IPS-NIHi11 (cell line): ENCODE data around the gene CTSE.
"Not testable (repeated sequence)": the region's sequence is repeated elsewhere in the genome, so short reads cannot be mapped to it uniquely, and the experiment has no call there.

Source experiments
- DNase-seq: peaks from one replicate; pipeline ENCODE4 v3.0.0; 2012; ENCODE audit warnings: mixed read lengths, low spot score

CTSE gene

DNA sequence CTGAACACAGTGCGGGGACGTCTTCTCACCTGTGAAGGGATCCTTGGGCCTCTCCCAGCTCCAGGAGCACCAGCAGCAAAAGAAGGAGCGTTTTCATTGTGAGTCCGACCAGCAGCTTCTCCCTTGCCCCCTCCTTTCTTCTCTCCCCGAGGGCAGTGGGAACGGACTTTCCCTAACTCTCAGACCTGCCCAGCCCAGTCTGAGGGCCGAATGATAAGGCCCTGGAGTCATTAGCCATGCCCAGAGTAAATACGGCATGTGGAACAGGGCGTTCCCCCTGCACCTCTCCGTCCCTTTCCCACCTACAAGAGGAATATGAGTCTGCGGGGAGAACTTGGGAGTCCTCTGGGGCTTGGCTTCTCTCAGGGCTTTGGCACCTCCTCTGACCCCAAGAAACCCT, at the start of gene CTSE:
CTSE (minus strand) TSS at position 201 of the 400 bp plus-strand sequence; CDS start at position 97, 104 bp downstream.
- DNase-seq, result no peak

DNA sequence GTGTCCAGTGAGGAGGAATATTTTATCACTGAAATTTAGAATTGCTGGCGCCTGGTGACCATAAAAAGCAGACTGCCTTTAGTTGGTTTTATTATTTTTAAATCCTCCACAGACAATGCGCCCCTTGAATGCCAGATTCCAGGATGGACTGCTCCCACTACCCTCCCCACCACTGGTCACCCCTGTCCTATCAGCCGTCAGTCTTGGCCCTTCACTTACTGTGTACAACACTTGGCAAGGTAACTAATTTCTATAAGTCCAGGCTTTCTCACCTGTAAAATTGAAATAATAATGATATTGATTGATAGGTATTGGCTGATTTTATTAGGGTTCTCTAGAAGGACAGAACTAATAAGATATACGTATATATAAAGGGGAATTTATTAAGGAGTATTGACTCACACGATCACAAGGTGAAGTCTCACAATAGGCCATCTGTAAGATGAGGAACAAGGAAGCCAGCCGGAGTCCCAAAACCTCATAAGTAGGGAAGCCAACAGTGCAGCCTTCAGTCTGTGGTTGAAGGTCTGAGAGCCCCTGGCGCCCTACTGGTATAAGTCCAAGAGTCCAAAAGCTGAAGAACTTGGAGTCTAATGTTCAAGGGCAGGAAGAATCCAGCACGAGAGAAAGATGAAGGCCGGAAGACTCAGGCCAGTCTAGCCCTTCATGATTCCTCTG, 47.1 kb upstream of the CTSE start:
- DNase-seq, result no peak

DNA sequence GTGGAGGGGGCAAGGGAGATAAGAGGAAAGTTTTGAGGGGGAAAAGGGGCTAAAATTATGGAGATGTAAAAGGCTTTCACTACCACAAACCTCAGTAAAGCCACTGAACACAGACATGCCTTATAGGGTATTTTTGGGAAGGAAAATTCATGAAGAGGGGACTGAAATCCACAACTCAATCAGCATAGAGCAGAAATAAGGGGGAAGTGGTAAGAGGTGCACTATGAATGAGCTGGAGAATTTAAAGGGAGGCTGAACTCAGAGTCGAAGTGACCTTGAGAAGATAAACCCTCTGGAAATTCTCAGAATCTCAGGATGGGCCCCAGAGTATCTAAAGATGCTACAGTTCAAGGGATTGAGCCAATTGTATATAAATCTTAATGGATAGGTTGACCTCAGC, 44.6 kb upstream of the CTSE start:
- no peak for DNase-seq

DNA sequence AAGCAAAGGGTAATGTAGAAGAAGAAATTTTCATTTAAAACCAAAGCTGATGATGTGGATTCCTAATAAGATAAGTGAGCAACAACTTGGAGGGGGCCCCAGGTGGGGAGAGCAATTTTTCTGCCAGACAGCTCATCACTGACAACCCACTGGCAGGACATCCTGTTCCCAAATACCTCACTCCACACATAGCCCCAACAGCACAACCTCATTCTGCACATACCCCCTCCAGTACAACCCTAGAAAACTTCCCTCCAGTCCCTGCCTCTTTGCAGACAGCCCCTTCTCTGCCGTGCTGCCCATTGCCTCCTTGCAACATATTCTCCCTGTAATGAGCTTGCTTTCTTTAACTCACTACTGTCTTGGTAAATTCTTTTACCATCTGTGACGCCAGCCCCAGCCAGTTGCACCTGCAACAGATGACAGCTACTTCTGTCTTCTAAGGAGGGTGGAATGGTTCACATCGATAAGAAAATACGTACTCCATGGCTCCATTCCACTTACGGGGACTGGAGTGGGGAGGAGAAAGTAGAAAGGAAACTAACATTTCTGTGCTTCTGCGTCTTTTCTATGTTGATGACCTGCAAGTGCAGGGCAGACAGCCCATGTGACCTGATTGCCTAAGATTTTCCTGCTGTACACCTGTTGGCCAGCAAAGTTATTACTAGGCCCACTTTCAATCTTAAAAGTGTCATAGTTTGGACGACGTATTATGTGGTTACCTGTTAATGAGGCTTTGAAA, 44.0 kb upstream of the CTSE start:
- DNase-seq, result no peak

DNA sequence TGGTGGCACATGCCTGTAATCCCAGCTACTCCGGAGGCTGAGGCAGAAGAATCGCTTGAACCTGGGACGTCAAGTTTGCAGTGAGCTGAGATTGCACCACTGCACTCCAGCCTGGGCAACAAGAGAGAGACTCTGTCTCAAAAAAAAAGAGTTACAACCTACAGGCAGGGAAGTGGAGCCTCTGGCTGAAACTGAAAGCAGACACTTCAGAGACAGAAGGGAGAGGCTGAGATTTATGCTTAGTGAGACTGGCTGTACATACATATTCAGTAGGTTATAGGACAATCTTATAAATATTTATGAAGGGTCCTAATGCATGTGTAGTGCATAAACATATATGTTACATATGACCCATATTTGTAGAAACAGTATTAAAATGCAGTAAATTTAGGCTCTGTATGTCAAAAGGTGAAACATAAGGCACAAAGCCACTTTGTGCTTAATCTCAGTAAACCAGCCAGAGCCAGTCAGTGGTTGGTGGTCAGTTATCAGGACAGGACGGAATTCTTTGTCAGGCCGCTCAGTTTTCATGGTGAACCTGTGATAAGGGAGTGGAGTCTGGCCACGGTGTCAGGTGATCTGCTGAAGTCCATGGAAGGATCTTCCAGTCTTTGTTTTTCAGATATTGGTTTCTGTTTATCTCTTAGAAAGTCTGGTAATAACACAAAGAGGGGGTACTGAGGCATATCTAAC, 42.9 kb upstream of the CTSE start:
- DNase-seq, result no peak

DNA sequence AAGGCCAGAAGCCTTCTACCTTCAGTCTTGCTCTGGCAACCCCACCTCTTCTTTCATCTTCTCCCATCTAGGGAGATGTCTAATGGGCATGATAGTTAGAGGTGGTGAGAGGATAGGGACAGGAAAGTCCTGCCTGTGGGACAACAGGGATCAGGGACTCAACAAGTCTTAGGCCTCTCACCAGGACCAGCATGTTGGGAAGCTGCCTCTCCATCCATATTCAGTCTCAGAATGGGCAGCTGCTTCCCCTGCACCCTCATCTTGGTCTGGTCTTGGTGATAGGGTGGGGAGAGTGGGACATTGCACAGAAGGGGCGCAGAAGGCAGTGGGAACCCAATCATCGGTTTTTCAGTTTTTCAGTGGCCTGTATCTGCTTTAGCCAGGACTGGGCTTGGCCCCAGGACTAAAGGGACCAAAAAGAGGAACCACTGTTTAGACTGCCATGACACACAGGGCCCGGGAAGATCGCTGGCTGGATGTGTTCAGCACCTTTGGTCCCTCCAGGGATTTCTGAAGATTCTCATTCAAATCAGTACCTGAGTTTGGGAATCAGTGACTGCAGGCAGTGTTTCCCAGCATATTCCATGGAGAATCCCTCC, 42.0 kb upstream of the CTSE start:
- DNase-seq, result no peak

DNA sequence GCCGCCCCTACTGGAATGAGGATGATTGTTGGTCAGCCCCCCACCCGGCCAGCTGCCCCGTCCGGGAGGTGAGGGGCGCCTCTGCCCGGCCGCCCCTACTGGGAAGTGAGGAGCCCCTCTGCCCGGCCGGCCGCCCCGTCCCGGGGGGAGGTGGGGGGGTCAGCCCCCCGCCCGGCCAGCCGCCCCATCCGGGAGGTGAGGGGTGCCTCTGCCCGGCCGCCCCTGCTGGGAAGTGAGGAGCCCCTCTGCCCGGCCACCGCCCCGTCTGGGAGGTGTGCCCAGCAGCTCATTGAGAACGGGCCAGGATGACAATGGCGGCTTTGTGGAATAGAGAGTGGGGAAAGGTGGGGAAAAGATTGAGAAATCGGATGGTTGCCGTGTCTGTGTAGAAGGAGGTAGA, 40.8 kb upstream of the CTSE start:
- DNase-seq, result not testable (repeated sequence)

DNA sequence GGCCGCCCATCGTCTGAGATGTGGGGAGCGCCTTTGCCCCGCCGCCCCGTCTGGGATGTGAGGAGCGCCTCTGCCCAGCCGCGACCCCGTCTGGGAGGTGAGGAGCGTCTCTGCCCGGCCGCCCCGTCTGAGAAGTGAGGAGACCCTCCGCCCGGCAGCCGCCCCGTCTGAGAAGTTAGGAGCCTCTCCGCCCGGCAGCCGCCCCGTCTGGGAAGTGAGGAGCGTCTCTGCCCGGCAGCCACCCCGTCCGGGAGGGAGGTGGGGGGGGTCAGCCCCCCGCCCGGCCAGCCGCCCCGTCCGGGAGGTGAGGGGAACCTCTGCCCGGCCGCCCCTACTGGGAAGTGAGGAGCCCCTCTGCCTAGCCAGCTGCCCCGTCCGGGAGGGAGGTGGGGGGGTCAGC, 40.3 kb upstream of the CTSE start:
- DNase-seq, result not testable (repeated sequence)

DNA sequence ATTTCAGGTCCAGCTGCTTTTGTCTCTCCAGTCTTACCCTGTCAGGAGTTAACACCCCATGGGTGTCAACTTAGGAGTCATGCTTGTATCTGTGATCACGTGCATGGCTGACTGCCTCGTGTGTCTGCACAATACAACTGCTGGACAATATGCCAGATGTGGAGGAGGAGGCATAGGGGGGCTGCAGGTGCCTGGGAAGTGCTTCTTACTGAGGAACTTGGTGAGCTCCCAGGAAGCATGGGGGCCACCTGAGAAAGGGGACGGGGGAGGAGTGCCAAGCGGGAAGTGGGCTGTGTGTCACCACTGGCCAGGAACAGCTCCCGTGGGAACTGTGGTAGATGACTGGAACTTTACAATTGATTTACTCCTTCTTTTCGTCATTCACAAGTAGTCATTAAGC, 38.8 kb upstream of the CTSE start:
- no peak for DNase-seq

DNA sequence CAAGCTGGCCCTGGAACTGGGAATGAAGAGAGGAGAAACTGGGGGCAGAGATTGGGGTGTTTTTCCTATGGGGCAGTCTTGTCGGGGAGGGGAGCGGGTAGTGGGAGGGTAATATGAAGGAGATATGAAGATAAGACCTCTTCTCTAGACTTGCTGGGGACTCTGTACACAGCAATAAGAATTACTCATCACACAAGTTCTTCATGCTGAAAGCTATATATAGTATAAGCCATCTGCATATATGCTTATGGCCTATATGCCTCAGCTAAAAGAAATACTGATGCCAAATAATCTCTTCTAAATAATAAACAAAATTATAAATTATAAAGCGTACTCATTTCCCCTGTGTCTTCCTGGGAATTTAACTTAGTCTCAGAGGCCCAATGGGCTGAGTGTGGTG, 37.1 kb upstream of the CTSE start:
- no peak for DNase-seq

DNA sequence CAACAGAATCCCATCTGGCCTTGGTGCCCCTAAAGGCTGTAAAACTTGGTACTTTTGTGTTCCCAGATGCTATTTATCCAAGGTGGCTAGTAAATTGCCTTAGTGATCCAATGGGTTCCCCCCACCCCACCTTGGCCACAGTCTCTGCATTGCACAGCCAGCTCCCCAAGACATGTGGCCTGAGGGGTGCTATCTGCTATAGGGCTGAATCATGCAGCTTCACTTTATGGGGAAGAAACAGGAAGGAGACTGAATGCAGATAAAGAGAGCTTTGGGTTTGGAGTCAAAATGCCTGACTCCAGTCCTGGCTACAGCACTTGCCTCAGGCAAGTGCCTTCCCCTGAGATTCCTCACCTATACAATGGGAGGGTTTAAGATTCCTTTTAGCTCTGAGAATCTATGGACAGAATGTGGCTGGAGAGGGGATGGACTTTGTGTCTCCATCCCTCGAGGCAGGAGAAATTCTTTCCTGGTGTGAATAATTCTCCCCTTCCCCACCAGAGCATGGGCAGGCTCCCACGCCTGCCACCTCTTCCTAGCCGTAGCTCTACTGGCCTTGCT, 35.7 kb upstream of the CTSE start:
- DNase-seq, result no peak

DNA sequence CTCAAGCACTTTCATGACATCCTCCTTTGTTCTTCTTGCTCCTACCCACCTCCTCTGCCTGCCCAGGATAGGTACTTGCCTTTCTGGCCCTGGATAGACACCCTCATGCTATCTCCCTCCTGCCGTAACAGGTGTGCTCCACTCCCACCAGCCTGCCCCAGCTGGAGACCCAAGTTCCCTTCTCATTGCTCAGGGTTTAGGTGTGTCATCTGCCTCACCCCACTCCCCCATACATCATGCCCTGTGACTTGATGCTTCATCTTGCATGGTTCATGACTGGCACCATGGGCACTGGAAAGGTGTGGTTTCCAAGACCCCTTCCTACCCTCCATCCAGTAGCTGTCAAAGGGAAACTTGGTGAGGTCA, 35.2 kb upstream of the CTSE start:
- no peak for DNase-seq

DNA sequence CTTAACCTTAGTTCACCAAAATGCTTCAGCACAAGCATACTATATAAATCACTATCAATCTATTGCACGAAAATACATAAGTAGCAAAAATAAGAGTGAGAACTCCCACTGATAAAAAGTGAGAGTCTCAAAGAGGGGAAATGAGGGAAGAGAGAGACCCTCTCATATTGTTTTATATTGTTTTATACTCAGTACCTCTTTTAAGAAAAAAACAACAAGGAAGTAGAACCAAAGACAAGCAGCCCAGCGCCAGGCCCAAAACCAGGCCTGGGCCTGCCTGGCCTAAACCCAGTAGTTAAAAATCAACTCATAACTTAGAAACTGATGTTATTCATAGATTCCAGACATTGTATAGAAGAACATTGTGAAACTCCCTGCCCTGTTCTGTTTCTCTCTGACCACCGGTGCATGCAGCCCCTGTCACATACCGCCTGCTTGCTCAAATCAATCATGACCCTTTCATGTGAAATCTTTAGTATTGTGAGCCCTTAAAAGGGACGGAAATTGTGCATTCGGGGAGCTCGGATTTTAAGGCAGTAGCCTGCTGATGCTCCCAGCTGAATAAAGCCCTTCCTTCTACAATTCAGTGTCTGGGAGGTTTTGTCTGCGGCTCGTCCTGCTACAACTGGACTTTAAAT, 34.7 kb upstream of the CTSE start:
- not testable (repeated sequence) for DNase-seq

DNA sequence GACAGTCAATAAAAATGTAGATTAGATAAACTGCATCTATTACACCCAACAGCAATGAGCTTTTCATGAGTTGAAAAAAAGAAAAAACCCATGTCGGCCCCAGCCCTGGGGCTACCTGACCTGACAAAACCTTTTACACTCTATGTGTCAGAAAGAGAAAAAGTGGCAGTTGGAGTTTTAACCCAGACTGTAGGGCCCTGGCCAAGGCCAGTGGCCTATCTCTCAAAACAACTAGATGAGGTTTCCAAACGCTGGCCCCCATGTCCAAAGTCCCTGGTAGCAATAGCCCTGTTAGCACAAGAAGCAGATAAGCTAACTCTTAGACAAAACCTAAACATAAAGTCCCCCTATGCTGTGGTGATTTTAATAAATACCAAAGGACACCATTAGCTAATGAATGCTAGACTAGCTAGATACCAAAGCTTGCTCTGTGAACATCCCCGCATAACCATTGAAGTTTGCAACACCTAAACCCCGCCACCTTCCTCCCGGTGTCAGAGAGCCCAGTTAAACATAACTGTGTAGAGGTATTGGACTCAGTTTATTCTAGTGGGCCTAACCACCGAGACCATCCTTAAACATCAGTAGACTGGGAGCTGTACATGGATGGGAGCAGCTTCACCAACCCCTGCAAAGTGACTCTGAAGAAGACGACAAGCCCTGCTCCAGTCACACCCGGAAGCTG, 32.1 kb upstream of the CTSE start:
- DNase-seq, result not testable (repeated sequence)

DNA sequence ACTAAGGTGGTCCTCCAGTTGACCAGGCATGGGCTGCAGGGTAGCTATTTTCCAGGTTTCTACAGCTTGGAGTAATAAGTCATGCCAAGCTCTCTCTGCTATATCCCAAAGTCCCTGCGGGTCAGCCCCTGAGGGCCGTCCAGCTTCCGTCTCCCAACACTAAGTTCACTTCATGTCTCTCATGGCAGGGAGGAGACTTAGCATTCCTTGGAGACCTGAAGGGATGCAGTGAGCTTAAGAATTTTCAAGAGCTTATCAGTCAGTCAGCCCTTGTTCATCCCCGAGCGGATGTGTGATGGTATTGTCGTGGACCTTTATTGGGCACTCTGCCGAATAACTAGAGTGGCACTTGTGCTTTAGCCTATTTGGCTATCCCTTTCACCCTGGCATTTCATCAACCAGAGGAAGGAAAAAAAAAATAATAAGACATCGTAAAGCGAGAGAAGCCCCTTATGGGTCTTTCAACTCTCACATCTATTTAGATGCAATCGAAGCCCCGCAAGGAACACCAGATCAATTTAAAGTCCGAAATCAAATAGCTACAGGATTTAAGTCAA, 31.5 kb upstream of the CTSE start:
- DNase-seq, result not testable (repeated sequence)

DNA sequence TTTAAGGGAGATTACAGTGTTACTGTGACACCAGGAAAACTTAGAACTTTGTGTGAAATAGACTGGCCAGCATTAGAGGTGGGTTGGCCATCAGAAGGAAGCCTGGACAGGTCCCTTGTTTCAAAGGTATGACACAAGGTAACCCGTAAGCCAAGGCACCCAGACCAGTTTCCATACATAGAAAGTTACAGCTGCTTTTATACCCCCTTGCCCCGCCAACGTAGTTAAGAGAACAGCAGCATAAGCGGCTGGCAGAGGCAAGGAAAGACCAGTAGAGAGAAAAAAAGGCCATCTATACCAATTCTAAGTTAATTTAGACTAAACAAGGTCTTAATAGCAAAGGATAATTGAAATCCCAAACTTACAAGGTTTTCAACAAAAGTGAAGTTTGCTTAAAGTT, 29.9 kb upstream of the CTSE start:
- not testable (repeated sequence) for DNase-seq

DNA sequence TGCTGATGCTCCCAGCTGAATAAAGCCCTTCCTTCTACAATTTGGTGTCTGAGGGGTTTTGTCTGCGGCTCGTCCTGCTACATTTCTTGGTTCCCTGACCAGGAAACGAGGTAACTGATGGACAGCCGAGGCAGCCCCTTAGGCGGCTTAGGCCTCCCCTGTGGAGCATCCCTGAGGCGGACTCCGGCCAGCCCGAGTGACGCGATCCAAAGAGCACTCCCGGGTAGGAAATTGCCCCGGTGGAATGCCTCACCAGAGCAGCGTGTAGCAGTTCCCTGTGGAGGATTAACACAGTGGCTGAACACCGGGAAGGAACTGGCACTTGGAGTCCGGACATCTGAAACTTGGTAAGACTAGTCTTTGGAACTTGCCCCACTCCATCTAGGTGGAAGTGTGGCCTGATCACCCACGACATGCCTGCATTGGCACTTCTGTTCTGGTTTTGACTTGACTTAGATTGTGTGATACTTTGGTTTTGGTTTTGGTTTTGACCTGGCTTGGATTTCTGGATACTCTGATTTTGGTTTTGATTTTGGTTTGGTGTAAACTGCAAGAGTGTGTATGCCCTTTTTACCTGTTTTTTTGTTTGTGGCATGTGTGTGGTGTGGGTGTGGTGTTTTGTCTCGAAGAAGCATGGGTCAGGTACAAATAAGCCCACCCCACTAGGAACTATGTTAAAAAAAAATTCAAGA, 29.4 kb upstream of the CTSE start, which contains the start of gene RHEX:
RHEX (plus strand) TSS at position 255 of the 692 bp plus-strand sequence. CDS start 44,656 bp downstream, outside the sequence.
- DNase-seq, result not testable (repeated sequence)

DNA sequence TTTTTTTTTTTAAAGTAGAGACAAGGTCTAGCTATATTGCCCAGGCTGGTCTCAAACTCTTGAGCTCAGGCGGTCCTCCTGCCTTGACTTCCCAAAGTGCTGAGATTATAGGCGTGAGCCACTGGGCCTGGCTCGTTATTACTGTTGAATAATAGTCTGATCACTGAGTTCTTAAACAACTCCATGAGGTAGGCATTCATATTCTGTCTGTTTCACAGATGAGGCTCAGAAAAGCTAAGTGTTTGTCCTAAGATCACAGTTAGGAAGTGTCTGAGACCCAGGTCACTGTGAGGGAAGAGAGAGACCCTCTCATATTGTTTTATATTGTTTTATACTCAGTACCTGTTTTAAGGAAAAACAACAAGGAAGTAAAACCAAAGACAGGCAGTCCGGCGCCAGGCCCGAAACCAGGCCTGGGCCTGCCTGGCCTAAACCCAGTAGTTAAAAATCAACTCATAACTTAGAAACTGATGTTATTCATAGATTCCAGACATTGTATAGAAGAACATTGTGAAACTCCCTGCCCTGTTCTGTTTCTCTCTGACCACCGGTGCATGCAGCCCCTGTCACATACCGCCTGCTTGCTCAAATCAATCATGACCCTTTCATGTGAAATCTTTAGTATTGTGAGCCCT, 28.7 kb upstream of the CTSE start:
- DNase-seq, result not testable (repeated sequence)

DNA sequence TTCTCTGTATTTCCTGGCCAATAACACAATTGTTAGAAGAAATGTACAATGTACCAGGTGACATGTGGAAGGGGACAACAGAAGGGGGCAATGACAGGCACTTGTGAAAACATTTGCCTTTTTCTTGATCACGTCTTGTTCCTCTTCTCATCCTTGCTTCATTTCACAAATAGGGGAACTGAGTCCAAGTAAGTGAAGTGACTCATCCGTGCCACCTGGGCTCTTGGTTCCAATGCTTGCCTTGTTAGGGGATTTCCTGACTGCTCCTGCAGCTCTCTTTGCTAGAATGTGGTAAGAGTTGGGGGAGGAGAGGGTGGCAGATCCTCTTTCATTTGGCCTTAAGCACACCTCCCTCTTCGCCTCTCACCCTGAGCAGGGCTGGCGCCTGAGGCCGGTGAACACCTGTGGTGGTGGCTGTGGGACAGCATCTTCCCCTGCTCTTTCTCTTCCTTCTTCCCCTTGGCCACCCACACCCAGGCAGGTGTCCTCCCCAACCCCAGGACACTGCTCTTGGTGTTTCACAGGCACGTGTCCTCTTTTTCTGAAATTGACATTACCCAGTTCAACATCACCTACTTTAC, 27.1 kb upstream of the CTSE start:
- no peak for DNase-seq
